GM19239 (cell line): Measurements from ENCODE around the gene PSAP.

ENCODE experiments used
- DNase-seq: peaks from one replicate; pipeline ENCODE4 v3.0.0; 2011; ENCODE audit warnings: low spot score; ENCODE audit not compliant: insufficient read length
- FAIRE-seq: peaks from 2 replicates; lab custom pipeline; 2011; peaks lifted over from hg19 to GRCh38; lab: Jason Lieb, UNC

PSAP gene

DNA sequence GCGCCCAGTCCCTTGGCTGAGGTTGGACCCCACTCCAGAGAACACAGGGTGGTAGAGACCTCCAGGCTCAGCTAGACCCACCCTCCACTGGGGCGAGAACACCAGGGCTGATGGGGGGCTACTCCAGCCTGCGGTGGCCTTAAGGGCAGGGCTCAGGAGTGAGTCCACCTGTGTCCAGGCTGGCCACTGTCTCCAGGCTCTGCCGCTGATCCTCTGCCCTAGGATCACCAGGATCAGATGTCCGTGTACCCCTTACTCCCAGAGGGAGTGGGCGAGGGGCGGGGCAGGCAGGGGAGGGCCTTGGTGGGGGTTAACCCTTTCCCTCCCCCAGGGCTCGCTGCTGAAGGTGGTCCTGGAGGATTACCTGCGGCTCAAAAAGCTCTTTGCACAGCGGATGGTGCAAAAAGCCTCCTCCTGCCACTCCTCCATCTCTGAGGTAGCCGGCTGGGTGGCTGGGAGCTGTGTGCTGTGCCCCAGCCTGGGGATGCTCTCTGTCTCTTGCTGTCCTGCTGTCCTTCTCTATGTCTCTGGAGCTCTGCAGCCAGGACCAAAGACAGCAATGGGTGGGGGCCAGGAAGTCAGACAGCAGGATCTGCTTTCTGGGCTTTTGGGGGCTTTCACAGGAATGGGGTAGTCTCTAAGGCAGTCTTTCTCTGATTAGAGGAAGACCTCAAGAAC is 38.0 kb downstream of the PSAP start:
- FAIRE-seq (no peak), DNase-seq (no peak)

DNA sequence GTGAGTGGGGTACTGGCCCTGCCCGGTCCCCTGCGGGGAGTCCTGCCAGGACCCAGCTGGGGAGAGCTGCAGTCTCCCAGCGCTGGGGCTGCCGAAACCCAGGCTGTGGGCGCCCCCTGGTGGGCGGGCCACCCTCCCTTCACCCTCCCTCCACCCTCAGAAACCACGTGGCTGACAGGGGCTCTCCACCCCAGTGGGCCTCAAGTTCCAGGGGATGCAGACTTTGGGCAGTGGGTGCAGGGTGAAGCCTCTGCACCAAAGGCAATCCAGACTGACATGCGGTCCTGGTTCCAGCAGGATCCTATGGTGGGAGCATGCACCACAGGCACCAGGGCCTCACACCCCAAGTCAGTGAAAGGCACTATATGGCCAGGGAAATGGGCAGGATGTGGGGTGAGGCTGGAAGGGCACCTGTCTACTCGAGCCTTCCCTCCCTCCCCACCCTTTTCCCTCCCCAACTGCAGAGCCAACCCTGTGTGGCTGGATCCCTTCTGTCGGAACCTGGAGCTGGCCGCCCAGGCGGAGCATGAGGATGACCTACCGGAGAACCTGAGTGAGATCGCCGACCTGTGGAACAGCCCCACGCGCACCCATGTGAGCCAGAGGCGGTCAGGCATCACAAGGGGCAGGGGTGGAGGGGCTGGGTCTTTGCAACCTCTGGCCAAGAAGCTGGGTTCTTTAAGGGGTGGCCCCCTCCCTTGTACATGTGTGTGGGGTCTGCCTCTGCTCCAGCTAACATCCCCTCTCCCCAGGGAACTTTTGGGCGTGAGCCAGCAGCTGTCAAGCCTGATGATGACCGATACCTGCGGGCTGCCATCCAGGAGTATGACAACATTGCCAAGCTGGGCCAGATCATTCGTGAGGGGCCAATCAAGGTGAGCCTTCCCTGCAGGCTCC is 38.8 kb downstream of the PSAP start:
- FAIRE-seq (peak; percentile 66), DNase-seq (peak; percentile 94)

DNA sequence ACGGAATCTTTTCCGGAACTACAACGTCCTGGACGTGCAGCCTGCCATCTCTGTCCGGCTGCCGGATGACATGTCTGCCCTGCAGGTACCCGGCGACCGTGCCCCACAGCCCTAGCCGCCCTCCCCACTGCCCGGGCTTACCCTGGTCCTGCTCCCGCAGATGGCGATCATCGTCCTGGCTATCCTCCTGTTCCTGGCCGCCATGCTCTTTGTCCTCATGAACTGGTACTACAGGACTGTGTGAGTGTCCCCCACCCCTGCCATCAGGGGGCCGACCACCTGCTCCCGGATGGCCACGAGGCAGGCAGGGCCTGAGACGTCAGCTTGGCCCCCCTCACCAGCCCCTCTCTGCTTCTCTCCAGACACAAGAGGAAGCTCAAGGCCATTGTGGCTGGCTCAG is 39.7 kb downstream of the PSAP start:
- no peak for FAIRE-seq

DNA sequence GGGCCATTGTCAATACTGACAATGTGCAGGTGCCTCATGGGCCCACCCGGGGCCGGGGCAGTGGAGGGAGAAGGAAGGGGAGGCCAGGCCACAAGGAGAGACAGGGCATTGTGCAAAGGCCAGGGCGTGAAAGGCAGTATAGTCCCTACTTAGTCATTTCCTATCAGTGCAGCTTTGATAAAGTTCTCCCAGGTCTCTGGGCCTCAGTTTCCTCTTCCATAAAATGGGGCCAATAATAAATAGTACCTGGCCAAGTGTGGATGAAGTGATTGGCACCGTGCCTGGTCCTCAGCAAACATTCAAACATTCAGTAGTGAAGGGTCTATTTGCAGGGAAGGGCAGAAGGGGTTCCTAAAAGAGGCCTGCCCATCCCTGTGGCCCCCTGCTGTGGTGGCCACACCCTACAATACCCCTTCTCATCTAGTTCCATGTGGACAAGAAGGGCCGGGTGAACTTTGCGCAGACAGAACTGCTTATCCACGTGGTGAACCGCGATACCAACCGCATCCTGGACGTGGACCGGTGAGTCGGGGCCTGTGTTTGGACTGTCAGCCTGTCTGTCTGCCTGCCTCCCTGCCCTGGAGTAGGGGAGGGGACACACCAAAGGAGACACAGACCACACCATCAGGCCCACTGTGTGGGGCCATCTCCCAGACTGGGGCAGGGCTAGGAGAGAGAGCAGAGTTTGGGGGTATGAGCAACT is 40.9 kb downstream of the PSAP start:
- FAIRE-seq (no peak), DNase-seq (no peak)

More for the DNA sequence above, 39.7 kb downstream of the PSAP start:
- no peak for DNase-seq

DNA sequence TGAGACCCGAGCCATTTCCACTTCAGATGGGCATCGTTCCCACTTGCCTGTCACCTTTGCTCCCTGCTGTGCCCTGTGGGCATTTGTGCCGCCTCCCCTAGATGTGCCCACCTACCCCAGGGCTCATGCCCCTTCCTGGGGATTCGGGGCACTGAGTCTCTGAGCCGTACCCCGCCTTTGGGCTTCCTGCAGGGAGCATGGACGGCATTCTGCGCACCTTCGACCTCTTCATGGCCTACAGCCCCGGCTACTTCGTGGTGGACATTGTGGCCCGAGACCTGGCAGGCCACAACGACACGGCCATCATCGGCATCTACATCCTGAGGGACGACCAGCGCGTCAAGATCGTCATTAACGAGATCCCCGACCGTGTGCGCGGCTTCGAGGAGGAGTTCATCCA is 41.4 kb downstream of the PSAP start:
- FAIRE-seq (no peak), DNase-seq (no peak)

- DNase-seq (no peak), FAIRE-seq (no peak)
Measured at GRCh38 chr10:71807557-71808510, 43.2 kb downstream of the PSAP start.

GRCh38 chr10:71806704-71807556 is 44.1 kb downstream of the PSAP start:
- FAIRE-seq, result no peak
- no peak for DNase-seq

- FAIRE-seq (no peak), DNase-seq (no peak)
Measured at GRCh38 chr10:71805776-71806703, 45.0 kb downstream of the PSAP start.

DNA sequence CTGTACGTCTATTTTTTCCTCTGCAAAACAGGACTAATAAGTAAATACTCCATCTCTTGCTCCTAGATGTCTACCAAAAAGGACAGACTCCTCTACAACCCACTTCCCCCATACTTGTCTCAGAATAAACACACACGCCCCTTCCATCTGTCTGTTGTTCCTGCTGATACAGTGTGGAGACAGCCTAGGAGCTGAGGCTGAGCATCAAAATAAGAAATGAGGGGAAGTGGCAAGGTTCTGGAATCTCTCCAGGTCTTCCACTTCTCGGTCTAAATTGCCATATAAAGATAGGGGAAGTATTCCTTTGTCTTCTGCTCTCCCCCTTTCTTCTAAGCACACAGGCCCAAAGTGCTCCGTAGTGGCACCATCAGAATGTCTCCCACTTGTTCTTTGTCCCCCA is 47.0 kb downstream of the PSAP start:
- DNase-seq (no peak), FAIRE-seq (no peak)

DNA sequence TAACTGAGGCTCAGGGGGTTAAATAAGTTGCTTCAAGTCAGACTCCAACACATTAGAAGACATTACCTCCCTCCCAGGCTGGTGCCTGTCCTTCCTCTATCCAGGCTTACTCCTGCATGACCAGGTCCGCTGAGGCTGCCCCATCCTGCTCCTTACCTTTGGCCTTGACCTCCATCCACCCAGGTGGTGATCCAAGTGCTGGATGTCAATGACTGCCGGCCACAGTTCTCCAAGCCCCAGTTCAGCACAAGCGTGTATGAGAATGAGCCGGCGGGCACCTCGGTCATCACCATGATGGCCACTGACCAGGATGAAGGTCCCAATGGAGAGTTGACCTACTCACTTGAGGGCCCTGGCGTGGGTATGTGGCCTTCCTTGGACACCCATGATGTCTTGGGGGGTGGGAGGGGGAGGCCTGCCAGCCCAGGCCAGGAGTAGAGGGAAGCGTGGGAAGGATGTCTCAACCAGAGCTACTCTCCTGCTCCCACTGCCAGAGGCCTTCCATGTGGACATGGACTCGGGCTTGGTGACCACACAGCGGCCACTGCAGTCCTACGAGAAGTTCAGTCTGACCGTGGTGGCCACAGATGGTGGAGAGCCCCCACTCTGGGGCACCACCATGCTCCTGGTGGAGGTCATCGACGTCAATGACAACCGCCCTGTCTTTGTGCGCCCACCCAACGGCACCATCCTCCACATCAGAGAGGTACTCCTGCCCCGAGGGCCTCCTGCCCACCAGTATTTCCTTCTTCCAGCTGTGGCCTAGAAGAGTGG is 48.1 kb downstream of the PSAP start:
- FAIRE-seq (no peak), DNase-seq (no peak)

DNA sequence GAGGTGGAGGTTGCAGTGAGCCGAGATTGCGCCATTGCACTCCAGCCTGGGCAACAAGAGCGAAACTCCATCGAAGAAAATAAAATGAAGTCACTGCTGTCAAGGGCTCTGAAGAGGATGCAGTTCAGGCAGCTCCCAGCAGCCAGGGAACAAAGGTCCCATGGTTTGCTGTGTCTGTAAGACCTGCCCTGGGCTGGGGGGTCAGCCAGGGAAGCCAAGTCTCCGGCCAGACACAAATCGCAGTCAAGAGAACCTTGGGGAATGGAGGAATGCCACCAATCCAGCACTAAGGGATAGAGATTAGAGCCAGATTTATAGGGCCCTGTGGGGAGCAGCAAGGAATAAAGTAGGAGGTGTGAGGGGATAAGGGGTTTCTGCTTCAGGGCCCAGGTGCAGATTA is 48.8 kb downstream of the PSAP start:
- FAIRE-seq, result no peak
- no peak for DNase-seq

- FAIRE-seq, result peak; percentile 91
- peak; percentile 64 for DNase-seq
Measured at GRCh38 chr10:71801361-71801760, 49.7 kb downstream of the PSAP start.

GRCh38 chr10:71799608-71800453 is 51.2 kb downstream of the PSAP start:
- DNase-seq (no peak), FAIRE-seq (no peak)

GRCh38 chr10:71799112-71799511 is 51.9 kb downstream of the PSAP start:
- no peak for DNase-seq
- no peak for FAIRE-seq

DNA sequence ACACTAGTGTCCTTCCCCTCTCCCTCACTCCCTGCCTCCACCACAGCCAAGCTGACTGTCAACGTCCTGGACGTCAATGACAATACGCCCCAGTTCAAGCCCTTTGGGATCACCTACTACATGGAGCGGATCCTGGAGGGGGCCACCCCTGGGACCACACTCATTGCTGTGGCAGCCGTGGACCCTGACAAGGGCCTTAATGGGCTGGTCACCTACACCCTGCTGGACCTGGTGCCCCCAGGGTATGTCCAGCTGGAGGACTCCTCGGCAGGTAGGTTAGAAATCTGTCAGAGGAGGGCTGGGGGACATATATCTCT is 52.8 kb downstream of the PSAP start:
- FAIRE-seq (no peak), DNase-seq (no peak)

- no peak for DNase-seq
- FAIRE-seq, result no peak
Measured at GRCh38 chr10:71797533-71798307, 53.3 kb downstream of the PSAP start.
